Cortex of kidney (tissue), 1 donor: ENCODE measurements around the gene NTN3.
"Not testable (repeated sequence)": the region's sequence is repeated elsewhere in the genome, so short reads cannot be mapped to it uniquely, and the experiment has no call there.

Source experiments
- DNase-seq: peaks from one replicate; lab custom pipeline; 2025; lab: John Stamatoyannopoulos, UW

Gene NTN3

DNA sequence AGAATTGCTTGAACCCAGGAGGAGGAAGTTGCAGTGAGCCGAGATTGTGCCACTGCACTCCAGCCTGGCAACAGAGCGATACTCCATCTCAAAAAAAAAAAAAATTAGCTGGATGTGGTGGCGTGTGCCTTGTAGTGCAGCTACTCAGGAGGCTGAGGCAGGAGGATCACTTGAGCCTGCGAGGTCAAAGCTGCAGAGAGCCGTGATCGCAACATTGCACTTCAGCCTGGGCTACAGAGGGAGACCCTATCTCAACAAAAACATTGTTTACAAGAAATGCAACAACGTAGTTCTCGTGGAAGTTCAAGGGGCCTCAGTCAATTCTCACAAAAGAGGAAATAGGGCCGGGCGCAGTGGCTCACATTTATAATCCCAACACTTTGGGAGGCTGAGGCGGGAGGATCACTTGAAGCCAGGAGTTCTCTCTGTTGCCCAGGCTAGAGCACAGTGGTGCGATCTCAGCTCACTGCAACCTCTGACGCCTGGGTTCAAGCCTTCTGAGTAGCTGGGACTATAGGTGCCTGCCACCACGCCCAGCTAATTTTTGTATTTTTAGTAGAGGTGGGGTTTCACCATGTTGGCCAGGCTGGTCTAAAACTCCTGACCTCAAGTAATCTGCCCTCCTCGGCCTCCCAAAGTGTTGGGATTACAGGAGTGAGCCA lies 29.8 kb upstream of the NTN3 start:
- DNase-seq: not testable (repeated sequence)

DNA sequence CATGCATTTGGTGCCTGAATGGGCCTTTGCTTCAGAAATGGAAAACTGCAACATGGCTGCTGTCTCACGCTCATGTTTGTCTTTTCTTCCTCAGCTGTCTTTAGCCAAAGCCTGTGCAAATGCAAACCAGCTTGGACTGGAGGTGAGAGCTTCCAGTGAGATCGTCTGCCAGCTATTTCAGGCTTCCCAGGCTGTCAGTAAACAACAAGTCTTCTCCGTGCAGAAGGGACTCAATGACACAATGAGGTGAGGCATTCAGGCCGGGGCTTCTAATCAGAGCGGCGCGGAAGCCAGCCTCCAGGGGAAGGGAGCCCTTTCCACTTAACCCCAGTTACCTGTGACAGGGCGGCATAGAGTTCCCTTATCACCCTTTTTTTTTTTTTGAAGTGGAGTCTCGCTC lies 27.5 kb upstream of the NTN3 start:
- DNase-seq: no peak

- DNase-seq: no peak
Measured at GRCh38 chr16:2447920-2448583, 23.0 kb upstream of the NTN3 start.

GRCh38 chr16:2449118-2449517 lies 22.0 kb upstream of the NTN3 start:
- DNase-seq: no peak

DNA sequence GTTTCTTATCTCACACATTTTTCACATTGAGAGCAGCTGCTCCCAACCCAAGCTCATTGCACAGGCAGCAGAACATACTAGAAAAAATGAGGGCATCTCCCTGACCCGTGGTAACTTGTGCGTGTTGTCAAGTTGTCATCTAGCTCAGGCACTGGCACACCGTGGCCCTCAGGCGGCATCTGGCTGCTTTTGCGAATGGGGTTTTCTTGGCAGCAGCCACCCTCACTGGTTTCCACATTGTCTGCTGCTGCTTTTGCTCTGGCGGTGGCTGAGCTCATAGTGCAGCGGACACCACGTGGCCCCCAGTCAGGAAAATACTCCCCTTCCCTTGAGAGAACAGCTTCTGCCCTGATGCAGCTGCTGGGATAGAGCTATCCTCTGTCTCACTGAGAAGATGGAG lies 20.6 kb upstream of the NTN3 start:
- DNase-seq: no peak

GRCh38 chr16:2450975-2451381 lies 20.1 kb upstream of the NTN3 start:
- no peak for DNase-seq

GRCh38 chr16:2451851-2452320 lies 19.2 kb upstream of the NTN3 start:
- DNase-seq: no peak

GRCh38 chr16:2452650-2453049 lies 18.4 kb upstream of the NTN3 start:
- DNase-seq: no peak

DNA sequence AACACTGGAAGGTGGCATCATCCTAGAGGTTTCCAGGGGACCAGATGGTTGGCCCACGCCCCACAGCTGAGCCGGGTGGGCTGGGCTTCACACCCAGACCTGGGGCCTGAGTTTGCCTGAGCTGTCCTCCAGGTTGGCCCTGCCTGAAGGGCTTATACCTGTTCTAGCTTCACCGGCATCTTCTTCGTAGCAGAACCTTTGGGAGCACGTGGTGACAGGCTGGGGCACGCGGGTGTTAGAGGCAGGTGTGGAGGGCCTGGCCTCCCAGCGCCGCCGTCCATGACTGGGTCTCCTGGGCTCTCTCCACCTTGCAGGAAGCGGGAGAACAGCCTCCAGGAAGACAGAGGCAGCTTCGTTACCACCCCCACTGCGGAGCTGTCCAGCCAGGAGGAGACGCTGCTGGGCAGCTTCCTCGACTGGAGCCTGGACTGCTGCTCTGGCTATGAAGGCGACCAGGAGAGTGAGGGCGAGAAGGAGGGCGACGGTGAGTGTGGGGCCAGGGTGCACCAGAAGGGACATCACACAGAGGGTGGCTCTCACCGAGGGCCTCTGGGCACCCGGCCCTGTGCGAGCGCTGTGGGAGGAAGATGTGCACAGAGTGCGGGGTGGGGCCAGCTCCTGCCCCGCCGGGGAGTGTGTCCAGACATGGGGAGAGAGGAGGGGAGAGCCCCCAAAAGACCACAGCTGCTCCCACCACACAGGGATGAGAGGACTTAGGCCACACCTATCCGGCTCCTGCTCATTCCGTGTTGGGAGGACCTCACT lies 15.8 kb upstream of the NTN3 start:
- no peak for DNase-seq

- DNase-seq: no peak
Measured at GRCh38 chr16:2456551-2457153, 14.4 kb upstream of the NTN3 start.

DNA sequence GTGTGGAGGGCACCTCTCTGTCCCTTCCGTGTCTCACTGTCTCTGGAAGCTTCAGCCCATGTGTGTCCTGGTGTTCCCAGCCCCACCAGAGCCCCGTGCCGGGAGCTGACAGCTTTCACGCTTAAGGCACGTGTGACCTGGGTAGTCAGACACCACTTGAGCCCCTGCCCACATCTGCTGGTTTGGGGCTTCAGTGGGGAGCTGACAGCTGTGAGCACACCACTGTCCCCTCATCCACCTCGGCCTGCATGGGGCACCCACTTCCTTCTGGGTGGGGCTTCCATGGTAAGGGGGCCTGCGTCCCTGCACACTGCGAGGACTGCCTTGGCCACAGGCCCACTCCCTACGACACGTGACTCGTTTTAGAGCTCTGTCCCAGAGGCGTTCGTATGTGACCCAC lies 13.8 kb upstream of the NTN3 start:
- DNase-seq: no peak

GRCh38 chr16:2457946-2458345 lies 13.2 kb upstream of the NTN3 start:
- no peak for DNase-seq

DNA sequence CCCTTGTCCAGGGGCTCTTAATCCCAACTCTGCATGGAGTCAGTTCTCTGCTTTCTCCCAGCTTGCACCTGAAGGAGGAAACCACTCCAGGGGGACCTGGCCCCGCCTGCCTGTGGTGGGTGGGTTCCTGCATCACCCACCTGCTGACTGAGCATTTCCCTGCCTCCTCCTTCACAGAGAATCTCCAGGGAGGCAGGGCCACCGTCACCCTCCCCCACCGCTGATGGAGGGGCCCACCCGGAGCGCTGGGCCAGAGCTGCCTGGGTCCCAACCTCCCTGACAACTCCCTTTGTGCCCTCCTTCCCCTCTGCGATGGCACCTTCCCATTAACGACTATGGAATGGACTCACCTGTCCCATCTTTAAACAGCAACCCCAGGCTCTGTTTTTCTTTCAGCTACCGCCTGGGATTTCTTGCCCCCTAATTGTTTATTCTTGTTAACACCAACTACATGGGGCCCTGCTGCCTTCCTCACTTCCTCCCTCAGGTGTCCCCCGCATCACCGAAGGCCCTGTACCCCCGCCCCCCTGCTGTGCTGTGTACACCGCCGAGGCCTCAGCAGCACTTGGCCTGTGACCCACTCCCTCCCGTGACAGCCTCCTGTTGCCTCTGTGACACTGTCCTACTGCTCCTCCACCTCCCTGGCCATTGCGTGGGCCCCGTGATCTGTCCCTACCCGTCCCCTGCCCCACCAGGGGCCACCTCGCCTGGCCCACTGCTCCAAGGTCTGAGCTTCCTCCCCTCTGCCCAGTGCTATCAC lies 12.0 kb upstream of the NTN3 start:
- no peak for DNase-seq

DNA sequence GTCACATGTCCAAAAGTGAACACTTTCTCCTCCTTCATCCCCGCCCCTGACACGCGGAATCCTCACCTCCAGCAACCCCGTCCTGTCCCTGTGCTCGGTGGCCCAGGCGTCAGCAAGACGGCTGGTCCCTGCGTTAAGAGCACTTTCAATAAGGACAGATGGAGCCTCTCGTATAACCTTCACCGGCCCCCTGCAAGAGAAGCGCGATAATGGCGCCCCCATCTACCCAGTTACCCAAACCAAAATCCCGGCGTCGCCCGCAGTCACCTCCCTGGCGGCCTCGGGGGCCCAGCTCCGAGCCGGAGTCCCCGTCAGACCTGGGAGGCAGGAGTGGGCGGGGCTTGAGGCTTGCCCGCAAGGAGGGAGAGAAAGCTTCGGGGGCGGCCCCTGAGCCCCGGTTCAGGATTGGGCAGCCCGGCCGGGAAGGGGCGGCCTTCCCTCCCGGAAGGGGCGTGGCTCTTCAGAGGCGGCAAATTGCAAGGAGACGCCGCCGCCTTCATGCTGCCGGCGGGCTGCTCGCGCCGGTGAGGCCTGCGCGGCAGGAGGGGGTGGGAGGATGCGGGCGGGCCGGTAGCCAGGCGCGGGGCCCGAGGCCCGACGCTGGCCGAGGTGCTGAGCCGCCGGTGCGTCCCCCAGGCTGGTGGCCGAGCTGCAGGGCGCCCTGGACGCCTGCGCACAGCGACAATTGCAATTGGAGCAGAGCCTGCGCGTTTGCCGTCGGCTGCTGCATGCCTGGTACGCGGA lies 11.3 kb upstream of the NTN3 start, which contains the start of gene TEDC2:
TEDC2 (plus strand) TSS at position 463 of the 744 bp plus-strand sequence; CDS start at position 499, 36 bp downstream.
- DNase-seq: no peak

DNA sequence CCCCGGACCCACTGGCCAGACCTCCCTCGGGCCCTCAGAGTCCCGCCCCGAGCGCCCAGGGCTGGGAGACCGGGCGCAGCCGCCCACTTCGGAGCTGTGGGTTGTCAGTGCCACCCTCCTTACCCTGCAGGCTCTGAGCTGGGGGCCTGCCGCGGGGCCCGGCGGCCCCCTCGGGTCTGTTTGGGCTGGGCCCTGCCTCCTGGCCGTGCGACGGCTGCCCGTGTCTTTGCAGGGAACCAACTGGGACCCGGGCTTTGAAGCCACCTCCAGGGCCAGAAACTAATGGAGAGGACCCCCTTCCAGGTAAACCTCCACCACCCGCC lies 10.7 kb upstream of the NTN3 start:
- DNase-seq: no peak

GRCh38 chr16:2460916-2461315 lies 10.2 kb upstream of the NTN3 start:
- no peak for DNase-seq

DNA sequence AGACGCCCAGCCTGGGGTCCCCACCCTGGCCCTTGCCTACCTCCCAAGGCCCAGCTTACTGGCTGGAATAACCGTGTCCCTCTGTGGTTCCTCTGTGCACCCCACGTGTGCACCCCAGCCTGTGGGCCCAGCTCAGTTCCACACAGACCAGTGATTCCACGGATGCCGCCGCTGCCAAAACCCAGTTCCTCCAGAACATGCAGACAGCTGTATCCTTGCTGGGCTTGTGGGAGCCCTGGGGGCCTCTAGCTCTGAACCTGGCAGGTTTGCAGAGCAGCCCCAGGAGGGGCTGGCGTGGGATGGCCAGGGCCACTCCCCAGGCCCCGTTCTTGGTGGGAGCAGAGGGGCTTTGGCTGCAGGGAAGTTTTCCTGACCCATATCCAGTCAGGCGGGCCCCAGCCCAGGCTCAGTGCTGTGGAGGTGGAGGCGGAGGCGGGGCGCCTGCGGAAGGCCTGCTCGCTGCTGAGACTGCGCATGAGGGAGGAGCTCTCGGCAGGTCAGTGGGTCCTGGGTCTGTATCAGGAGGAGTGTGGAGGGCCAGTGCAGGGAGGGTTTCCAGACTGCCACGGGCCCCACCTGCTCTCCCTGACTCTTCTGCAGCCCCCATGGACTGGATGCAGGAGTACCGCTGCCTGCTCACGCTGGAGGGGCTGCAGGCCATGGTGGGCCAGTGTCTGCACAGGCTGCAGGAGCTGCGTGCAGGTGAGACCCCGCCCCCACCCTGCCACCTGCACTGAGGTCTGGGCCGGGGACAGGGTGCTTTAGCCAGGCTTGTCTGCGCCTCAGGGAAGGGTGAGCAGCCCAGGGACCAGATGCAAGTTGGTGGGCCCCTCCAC lies 8.8 kb upstream of the NTN3 start:
- DNase-seq: no peak

- DNase-seq: no peak
Measured at GRCh38 chr16:2464333-2464732, 6.8 kb upstream of the NTN3 start.

GRCh38 chr16:2465653-2466415 lies 5.3 kb upstream of the NTN3 start:
- DNase-seq: no peak
